Measurements from ENCODE around the gene ANKRD35.

The ANKRD35 gene

DNA sequence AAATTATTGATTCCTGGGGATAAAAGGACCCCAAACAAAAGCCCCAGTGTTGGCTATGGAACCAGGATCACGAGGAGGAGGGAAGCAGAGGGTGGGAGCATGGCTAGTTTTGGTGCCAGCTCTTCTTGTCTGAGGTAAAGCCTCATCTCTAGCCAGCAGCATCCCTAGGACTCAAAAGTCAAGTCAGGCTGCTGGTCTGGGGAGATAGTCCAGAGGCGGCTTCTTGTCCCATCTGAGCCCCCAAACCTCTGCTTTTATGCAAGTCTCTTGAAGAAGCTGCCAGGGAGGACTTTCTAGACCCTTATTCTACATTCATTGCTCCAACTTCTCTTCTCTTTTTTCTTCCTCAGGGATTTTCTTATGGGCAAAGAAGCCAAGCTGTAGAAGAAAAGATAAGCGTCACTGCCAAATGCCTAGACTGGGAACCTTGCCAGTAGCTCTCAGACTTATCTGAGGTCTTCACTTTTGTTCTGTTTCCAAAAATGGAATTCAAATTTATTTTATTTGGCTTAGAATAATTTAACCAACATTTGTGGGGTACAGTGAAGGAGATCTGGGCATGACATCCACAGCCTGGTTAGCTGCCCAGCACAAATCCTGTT, 6.9 kb upstream of the ANKRD35 start:
- no peak for DNase-seq

DNA sequence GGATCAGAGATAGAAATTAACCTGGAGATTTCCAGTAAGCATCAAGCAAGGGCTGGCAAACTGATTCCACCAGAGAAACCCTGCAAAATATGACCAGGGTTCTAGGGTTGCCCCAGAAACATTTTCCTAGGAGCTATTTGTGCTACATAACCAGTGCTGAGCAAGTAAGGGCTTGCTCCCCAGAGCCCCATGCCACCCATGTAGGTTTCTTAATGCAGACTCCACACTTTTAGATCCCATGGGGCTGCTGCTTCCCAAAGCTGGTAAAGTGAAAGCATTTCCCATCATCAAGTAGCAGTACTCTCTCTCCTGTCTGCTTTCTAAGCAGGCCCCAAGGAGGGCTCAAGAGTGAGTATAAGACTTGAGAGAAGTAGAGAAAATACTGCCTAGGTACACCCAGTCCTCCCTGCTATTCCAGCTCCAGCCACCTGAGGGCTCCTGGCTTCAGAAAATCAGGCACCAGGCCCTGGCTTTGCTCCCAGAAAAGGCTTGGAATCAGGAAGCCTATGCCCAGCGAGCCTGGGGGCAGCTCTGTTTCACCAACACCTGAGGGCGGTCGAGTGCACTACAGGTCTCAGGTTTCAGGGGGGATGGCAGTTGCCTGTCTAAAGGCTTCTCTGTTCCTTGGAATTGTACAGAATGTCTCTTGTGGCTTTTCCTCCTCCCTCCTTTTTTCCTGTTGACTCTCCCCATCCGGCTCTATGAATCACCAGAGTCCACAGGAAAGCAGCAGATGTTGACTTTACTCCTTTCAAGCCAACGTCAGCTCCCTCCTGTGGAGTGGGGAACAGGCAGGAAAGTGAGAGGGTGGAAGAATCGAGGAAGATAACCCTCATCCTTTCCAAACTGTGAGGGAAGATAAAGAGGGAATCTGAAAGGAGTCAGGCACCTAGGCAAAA, 6.2 kb upstream of the ANKRD35 start:
- DNase-seq, result no peak

DNA sequence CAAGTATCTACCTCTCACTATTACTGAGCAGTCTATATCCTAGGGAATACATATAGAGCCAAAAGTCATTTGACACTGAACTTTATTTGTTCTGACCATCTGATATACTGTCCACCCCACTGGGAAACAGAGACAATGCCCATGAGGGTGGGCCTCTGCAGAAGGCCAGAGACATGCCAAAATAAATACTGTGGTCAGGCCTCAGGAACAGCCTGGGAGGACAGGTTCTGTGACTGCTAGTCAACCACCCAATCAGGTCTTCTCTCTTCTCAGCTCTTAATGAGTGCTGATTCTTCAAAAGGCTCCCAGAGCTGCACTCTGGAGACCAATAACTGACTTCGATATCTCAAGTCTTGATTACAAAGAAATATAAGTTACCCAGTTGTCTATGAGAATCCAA, 5.5 kb upstream of the ANKRD35 start:
- no peak for DNase-seq

DNA sequence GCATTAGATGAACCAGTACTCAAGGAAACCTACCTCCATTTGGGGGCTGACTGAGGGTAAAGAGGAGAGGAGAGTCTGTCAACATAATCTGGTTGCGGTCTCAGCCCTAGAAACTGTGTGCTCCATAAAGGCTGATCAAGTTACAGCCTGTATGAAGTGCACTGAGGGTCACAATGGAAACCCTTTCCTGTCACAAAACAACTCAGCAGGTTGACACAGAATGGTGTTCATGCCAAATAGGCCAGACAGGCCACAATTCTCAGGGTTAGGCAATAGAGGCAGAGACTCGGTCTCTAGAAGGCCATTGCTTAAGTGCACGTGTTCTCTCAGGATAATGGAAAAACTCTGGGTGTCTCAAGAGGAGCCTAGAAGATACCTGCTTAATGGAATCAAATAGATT, 4.1 kb upstream of the ANKRD35 start:
- no peak for DNase-seq

DNA sequence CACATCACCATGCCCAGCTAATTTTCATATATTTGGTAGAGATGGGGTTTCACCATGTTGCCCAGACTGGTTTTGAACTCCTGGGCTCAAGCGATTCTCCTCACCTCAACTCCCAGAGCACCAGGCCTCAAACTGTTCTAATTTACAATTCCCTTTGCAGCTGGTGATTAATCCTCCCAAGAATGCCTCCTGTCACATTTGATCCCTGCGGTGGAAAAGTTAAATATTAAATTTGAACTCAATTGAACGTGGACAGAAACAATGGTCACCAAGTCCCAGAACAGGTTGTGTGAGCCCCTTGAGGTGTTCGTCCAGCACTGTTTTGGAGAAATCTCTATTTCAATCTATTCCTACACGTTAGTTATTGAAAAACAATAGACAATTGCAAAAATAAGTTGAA, 2.0 kb upstream of the ANKRD35 start:
- no peak for DNase-seq

DNA sequence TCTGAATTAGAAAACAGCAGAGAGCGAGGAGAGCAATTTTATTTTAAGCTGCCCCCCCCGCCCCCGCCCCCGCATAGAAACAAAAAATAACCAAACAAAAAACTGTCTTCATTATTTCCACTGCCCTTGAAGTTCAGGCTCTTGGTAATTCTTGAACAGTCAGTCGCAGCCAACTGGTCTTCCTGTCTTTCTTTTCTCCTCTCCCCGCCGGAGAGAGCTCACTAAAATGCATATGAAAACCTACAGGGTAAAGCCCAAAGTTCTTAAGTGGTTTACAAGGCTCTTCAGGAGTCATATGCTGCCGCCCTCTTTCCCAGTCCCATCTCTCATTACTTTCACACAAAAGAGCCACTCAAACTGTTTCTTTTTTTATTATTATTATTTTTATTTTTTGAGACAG, 1.1 kb upstream of the ANKRD35 start:
- DNase-seq, result no peak

DNA sequence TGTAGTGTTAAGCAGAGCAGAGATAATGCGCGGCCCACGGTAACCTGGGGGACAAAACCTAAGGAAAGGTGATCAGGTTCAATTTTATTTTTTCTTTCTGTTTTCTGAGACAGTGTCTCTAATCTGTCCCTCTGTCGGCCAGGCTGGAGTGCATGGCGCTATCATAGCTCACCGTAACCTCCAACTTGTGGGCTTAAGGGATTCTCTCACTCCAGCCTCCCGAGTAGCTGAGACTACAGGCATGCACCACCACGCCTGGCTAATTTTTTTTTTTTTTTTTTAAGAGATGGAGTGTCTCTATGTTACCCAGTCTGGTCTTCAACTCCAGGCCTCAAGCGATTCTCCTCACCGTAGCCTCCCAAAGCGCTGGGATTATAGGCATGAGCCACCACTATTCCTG, 724 bp upstream of the ANKRD35 start:
- DNase-seq, result no peak

DNA sequence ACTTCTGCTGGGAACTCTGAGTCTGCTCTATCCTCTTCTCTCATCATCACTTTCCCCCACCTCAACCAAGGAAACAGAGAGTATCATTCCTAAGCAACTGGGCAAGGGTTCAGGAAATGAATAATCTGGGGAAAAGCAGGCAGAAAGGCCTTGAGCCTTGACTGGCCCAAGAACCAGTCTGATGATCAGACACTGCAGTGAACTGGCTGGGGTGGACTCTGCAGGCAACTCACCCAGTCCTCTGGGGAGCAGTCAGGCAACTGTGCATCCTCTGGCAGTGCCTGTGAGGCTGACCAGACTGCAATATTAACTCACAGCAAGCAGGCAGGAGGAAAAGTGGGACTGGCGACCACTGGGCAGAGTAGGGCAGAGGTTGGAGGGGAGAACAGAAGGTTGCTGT, 991 bp downstream of the ANKRD35 start:
- DNase-seq, result no peak

DNA sequence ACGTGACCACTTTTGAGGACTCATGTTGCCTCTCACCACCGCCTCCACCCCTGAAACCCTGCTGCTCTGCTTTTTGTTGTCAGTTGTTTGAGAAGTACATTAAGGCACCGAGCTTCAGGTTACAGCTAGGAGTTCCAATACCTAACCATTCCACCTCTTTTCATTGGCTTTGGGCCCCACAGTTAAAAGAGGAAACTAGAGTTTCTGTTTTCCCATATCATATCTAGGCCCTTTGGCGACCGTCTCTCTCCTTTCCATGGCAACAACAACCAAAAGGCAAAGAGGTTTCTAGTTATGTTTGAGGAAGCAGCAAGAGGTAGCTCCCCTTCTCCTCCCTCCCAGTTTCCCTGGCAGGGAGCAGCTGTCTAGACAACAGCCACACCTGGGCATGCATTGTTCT, 5.9 kb downstream of the ANKRD35 start:
- DNase-seq, result no peak

DNA sequence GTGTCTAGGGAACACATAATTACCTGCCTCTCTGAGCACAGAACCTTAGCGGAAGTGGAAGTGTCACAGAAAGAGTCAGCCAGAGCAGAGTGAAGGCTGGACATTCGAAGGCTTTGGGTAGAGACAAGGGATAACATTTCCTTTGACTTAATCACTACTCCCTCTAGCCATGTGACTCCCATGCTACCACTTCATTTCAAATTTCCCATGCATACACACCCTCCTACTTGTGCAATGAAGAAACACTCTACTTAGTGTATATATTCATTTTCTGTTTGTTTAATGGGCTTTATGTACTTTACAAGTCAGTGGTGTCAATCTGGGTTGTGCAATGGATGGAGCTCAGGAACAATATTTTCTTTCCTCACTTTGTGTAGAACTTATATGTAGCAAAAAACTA, 6.9 kb downstream of the ANKRD35 start:
- no peak for DNase-seq

DNA sequence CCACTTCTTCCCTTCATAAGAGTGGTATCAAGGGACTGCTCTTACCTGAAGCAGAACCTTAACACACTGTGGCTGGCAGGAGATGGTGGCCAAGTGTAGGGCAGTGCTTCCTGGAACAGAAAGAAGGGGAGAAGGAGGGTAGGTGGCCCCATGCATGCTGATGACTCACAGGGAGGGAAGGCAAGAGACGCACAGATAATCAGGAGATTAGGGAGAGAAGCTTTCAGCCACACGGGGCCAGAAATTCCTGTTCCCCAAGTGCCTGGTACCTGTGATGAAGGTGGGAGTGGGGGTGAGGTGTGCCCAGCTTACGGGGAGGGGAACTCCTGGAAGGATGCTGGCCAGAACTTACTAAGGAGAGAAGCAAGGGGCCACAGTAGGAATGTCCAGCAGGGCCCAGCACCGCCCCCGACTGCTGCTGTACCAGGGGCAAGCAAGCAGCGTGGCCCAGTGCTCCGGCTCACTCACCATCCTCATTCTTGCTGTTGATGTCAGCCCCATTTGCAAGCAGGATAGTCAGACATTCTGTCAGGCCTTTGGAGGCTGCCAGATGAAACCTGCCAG, 7.7 kb downstream of the ANKRD35 start:
- no peak for DNase-seq

DNA sequence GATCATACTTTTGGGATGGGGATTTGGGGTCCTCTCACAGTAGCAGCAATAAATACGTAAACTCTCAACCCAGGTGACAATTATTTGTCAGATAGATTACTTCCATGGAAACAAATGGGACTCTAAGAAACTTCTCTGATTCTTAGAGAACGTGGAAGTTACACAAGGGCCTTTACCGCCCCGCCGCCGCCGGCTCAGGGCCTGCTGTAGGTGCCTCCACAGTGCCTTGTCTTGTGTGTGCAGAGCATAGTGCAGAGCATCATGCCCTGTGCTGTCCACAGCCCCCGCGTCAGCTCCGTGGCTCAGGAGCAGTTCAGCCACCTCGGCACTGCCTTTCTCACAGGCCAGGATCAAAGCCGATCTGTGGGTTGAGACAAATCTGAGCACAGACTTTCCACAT, 11.0 kb downstream of the ANKRD35 start:
- no peak for DNase-seq

DNA sequence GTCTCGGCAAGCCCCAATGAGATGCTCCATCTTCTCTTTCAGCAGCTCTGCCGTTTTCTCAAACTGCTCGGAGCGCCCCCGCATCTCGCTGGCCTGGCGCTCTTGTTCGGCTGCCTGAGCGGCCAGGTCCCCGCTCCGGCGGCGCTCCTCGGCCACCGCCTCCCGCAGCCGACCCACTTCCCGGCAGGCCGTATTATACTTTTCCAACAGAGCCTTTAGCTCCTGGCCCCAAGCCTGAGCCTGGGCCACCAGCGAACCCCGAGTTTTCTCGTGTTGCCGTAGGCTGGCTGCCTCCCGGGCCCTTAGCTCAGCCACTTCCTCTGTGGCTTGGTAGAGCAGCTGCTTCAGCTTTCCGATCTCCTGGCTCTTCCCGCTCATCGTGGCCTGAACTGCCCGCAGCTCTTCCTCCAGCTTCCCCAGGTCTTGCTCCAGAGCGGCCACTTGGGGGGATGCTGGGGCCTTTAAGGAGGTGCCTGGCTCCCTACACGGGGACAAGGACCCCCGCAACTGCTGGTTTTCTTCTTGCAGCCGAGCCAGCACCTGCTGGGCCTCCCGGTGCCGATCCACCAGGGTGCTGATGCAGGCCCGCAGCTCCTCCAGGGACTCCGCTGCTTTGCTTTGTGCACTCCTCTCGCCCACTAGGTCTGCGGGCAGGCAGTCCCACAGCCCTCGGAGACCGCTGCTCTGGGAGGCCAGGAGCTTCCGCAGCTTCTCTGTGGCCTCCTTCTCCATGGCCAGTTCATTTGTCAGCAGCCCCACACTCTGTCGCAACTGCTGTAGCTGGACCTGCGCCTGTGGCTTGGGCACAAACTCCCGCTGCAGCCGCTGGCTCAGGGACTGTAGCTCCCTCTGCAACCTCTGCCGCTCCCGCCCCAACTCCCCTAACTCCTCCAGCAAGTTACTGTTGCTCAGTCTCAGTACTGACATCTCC, 13.4 kb downstream of the ANKRD35 start:
- DNase-seq, result no peak

DNA sequence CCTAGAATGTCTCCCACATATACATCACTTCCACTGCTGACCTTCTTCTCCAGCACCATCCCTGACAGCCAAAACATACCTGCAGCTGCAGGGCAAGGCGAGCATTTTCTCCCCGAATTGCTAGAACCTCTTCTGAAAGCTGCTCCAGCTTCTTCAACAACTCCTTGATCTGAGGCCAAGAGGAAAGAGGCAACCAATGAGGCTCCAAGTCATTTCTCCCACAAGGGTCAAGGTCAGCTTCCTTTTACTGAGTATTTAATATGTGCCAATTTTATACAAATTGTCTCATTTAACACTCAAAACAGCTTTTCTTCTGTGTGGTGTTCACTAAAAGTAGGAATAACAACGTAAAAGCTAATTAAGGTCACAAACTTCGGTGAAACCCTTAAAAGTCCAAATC, 17.4 kb downstream of the ANKRD35 start:
- DNase-seq, result no peak

DNA sequence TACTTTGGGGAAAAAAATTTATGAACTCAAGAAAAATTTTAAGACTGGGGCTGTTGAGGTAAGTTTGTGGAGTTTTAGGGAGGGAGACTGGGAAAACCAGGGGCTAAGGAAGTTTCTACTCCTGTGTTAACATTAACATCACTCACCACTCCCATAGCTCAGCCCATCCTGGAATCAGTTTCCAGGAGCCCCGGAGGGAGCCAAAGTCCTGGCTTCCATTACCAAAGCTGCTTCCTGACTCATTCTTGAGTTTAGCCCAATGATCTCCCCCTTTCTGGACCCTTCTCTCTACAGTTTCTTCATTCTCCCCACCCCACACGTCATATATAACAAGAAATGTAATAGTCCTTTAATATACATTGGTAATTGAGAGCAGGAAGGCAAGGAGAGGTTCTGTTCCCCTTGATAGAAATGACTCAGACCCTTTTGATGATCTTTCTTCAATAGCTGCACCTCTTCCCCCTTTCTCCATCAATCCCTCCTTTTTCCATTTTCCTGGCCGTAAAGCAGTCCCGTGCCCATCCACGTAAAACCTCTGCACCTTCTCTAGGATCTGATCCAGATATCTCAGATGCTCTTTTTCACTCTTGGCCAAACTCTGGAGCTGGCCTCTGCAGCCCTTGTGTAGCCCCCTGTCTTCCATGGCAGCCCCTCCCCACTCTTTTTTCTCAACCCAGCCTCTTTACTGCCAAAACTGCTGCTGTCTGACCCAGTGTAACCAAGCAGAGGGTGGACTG, 22.2 kb downstream of the ANKRD35 start:
- no peak for DNase-seq

DNA sequence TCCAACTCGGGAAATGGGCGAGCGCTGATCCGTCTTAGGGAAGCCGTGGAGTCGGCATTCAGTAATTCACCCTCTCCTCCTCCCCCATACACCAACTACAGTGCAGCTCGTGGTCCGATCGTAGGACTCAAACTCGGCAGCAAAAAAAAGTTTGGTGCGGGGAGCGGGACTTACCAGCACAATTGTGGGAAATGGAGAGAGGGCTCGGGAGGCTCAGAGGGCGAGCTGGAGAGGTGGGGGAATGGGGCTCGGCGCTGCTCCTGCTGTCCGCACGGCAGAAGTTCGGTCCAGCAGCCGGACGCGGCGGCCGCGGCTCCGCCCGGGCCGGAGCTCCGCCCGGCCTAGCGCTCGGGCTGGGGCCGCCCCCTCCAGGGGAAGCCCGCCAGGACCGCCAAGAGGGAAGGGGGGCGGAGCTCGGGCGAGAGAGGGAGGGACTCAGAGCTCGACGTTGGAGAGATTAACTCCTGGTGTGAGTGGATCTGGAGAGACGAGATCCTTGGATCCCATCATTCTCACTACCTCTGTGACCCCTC, 26.1 kb downstream of the ANKRD35 start:
- peak; percentile 59 for DNase-seq

DNA sequence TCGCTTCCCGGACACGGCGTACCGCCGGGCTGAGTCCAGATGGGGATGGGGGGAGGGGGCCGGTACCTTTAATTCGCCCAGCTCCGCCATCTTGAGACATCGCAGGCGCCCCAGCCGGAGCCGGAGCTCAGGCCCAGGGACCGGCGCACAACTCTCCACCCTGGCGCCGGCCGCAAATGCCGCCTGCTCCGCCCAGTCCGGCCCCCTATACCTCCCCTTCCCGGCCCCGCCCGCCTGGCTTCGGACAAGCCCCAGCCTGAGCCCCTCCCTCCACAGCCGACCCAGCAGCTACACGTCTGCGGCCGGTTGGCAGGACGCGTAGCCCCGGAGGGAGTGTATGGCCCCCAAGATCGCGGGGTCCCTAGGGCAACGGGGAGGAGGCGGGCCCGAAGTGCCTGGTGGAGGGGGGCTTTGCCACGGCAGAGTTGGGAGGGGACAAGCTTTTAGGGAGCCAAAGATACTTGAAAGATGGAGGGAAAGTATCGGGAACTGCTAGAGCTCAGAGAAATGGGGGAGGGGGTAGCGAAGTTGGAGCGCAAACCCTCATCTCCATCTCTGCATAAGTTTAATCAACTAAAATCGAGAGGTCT, 26.7 kb downstream of the ANKRD35 start, which contains the start of gene PIAS3:
PIAS3 (minus strand) TSS at position 181 of the 590 bp plus-strand sequence; CDS start at position 90, 91 bp downstream.
- peak; percentile 71 for DNase-seq

DNA sequence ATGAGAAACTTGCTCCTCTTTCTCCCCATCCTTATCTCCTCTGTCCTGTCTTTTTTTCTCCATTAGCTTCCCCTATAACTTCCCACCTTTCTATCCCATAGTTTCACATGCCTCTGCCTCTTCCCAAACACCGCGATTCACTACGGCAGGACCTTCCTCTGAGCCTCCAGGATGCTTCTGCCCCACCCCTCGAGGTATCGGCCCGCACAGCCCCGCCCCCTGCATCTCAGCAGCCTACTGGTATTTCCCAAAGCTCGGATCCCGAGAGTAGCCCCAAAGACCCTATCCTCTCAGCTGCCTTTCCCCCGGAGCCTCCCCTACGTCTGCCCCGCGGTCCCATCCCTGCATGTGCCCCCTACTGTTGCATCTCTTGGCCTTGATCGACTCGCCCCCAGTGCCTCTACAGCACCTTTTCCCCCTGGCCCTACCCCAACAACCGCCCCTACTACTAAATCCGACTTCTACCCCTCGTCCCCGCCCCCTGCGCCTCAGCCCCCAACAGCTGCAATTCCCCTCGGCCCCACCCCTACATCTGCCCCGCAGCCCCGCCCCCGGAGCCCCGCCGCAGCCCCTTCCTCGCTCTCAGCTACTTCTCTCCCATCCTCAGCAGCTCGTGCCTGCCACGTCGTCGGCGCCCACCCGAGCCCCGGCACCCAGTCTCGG, 27.3 kb downstream of the ANKRD35 start:
- DNase-seq, result peak; percentile 64

DNA sequence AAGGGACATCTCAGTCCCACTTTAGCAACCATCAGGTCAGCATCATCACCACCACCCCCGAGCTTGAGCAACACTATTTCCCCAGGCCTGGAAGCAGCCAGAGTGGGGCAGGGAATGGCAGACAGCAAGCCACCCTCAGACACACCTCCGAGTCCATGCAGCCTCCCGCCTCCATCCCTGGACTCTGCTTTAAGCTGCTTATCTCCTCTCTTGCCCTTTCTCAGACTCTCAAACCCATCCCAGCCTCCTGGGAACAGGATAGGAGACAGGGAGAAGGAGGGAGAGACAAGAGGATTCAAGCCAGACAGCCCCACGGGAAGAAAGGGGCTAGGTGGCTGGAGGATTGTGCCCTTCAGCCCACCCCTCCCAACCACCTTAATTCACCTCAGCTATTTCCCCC, 28.5 kb downstream of the ANKRD35 start:
- DNase-seq, result no peak

DNA sequence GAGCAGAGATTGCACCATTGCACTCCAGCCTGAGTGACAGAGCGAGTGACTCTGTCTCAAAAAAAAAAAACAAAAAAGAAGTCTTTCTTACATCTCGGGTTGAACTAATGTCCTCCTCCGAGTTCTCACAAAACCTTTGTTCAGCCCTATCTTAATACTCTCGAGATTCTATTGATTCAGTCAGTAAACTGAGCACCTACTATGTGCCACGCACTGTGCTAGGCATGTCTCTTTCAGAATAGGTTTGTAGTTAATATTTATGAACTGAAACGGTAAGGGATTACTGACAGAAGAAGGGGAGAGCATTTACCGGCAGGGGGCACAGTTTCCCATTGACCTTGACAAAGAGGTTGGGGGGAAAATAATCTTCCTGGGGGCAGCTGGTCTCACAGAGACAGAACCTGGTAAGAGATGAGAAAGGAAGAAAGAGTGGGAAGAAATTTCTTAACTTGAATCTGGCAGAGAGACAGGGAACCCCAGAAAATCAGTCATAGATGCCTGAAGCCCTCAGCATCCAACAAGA, 30.2 kb downstream of the ANKRD35 start:
- DNase-seq, result no peak

All from activated gamma-delta T cell (primary cell).